Stimulated activated CD4-positive, alpha-beta T cell treated with anti-CD3 and anti-CD28 coated beads, TNF-alpha, amount 100 ng/mL, for 4 hours (primary cell): ENCODE results near the gene RNF181.
"Not testable (repeated sequence)": the region's sequence is repeated elsewhere in the genome, so short reads cannot be mapped to it uniquely, and the experiment has no call there.

Experiments used
- DNase-seq, 3 experiments: peaks; one replicate each; pipeline ENCODE4 v3.0.0-alpha.2; 2020; ENCODE audit warnings: low read depth in 3 of 3

RNF181 gene

GRCh38 chr2:85577386-85578242, 17.9 kb upstream of the RNF181 start, which contains the start of gene VAMP8:
VAMP8 (plus strand) TSS chr2:85577586; CDS start chr2:85577647, 61 bp downstream.
- DNase-seq, result peak; percentile 40 to 44 (median 41)

- DNase-seq, result no peak
Observed at GRCh38 chr2:85578243-85579180, 17.0 kb upstream of the RNF181 start.

GRCh38 chr2:85579266-85579935, 16.1 kb upstream of the RNF181 start:
- DNase-seq, result no peak

GRCh38 chr2:85580206-85580605, 15.3 kb upstream of the RNF181 start:
- no peak for DNase-seq

GRCh38 chr2:85582492-85582891, 13.1 kb upstream of the RNF181 start:
- no peak for DNase-seq

- no peak for DNase-seq
Observed at GRCh38 chr2:85583667-85584353, 11.7 kb upstream of the RNF181 start.

- no peak for DNase-seq
Observed at GRCh38 chr2:85584354-85584856, 11.1 kb upstream of the RNF181 start, which contains the start of gene VAMP5. VAMP5 (plus strand) TSS chr2:85584431; CDS start chr2:85584491, 60 bp downstream.

GRCh38 chr2:85584857-85585780, 10.4 kb upstream of the RNF181 start:
- DNase-seq, result no peak

GRCh38 chr2:85585781-85586105, 9.8 kb upstream of the RNF181 start:
- no peak for DNase-seq

- no peak for DNase-seq
Observed at GRCh38 chr2:85588236-85588635, 7.3 kb upstream of the RNF181 start.

GRCh38 chr2:85588645-85589044, 6.9 kb upstream of the RNF181 start:
- DNase-seq, result no peak

- DNase-seq, result no peak
Observed at GRCh38 chr2:85589181-85589580, 6.4 kb upstream of the RNF181 start.

- DNase-seq, result no peak
Observed at GRCh38 chr2:85589982-85590791, 5.4 kb upstream of the RNF181 start.

GRCh38 chr2:85590950-85591349, 4.6 kb upstream of the RNF181 start:
- no peak for DNase-seq

GRCh38 chr2:85591563-85591962, 4.0 kb upstream of the RNF181 start:
- no peak for DNase-seq

- not testable (repeated sequence) for DNase-seq
Observed at GRCh38 chr2:85592299-85592698, 3.2 kb upstream of the RNF181 start.

GRCh38 chr2:85593023-85593422, 2.5 kb upstream of the RNF181 start:
- DNase-seq, result no peak

GRCh38 chr2:85594715-85595300, 737 bp upstream of the RNF181 start:
- DNase-seq, result no peak

GRCh38 chr2:85596026-85596333, 435 bp downstream of the RNF181 start:
- DNase-seq, result no peak
